Measurements from ENCODE around the gene CLIC4.
"Not testable (repeated sequence)": the region's sequence is repeated elsewhere in the genome, so short reads cannot be mapped to it uniquely, and the experiment has no call there.

DNA sequence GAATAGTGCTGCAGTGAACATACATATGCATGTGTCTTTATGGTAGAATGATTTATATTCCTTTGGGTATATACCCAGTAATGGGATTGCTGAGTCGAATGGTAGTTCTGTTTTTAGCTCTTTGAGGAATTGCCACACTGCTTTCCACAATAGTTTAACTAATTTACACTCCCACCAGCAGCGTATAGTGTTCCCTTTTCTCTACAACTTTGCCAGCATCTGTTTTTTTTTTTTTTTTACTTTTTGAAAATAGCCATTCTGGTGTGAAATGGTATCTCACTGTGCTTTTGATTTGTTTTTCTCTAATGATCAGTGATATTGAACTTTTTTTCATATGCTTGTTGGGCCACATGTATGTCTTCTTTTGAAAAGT, 48.9 kb downstream of the CLIC4 start:
- not testable (repeated sequence) for TF ChIP-seq SUZ12 (IDR thresholded peaks at IDR 0.05; ENCODE audit: extremely low read depth, insufficient read depth, insufficient read length); ZNF274 (IDR thresholded peaks at IDR 0.05; ENCODE audit: low read depth, low read length)

Measured in NT2/D1 (cell line).